K562 (cell line): ENCODE results near the gene QKI. TPM values are rescaled to one million over a fixed set of nuclear protein-coding genes. Genes with fewer than 3 reads are reported as not detected.

ENCODE experiments used
- ARNT ChIP-seq, 2 experiments: fragments of 450-650 bp; IDR thresholded peaks; 2 replicates each; pipeline ENCODE4 v1.6.1; 2016; ENCODE audit warnings: mild to moderate bottlenecking in 1 of 2
- ATF2 ChIP-seq: sonication (generic); formaldehyde crosslinking; IDR thresholded peaks from 2 replicates; pipeline ENCODE4 v1.8.1; 2022; ENCODE audit warnings: missing genetic modification reagents
- BDP1 ChIP-seq: IDR thresholded peaks from 3 replicates; pipeline ENCODE4 v1.6.1; 2011; ENCODE audit not compliant: insufficient read length, insufficient read depth
- GATAD2A ChIP-seq: fragments of 450-650 bp; IDR thresholded peaks from 2 replicates; pipeline ENCODE4 v1.6.1; 2017
- KLF6 ChIP-seq: fragments of 250-450 bp; sonication (Bioruptor Pico); IDR thresholded peaks from 2 replicates; pipeline ENCODE4 v1.4.0; 2020; ENCODE audit warnings: mild to moderate bottlenecking, moderate library complexity, borderline replicate concordance
- LCOR ChIP-seq: sonication (generic); formaldehyde crosslinking; IDR thresholded peaks from 2 replicates; pipeline ENCODE4 v1.8.0; 2022; ENCODE audit warnings: mild to moderate bottlenecking, missing genetic modification reagents
- MAZ ChIP-seq, 2 experiments: fragments of 450-650 bp in 1 of 2; sonication (generic) in 1 of 2; formaldehyde crosslinking; IDR thresholded peaks in 1 of 2; conservative IDR thresholded peaks in 1 of 2; 2 replicates each; pipeline versions ENCODE4 v1.4.0 to v1.5.0; 2020; ENCODE audit warnings: mild to moderate bottlenecking in 1 of 2, missing genetic modification reagents in 1 of 2
- NCOA2 ChIP-seq, 2 experiments: fragments of 450-650 bp; IDR thresholded peaks; 2 replicates each; pipeline ENCODE4 v1.6.1; 2018; ENCODE audit warnings: mild to moderate bottlenecking in 2 of 2, moderate library complexity in 1 of 2; ENCODE audit not compliant: partially characterized antibody in 2 of 2
- NR2F6 ChIP-seq: fragments of 450-650 bp; formaldehyde crosslinking; IDR thresholded peaks from 2 replicates; pipeline ENCODE4 v1.4.0; 2020; ENCODE audit warnings: mild to moderate bottlenecking
- POLR2AphosphoS5 ChIP-seq: IDR thresholded peaks from 2 replicates; pipeline ENCODE4 v1.6.1; 2011; ENCODE audit warnings: mild to moderate bottlenecking, low read depth, low read length, moderate library complexity; ENCODE audit not compliant: control insufficient read depth, insufficient read depth
- RBBP5 ChIP-seq: fragments of 200-600 bp; sonication (generic); IDR thresholded peaks from 2 replicates; pipeline ENCODE4 v1.6.1; 2012; ENCODE audit warnings: borderline replicate concordance, mild to moderate bottlenecking, low read length, control low read depth, inconsistent platforms; ENCODE audit not compliant: insufficient read depth, poor library complexity, severe bottlenecking
- RERE ChIP-seq: sonication (generic); formaldehyde crosslinking; IDR thresholded peaks from 2 replicates; pipeline ENCODE4 v1.8.0; 2023; ENCODE audit warnings: missing genetic modification reagents, mild to moderate bottlenecking, borderline replicate concordance
- SMARCA5 ChIP-seq: fragments of 450-650 bp; IDR thresholded peaks from 2 replicates; pipeline ENCODE4 v1.6.1; 2016
- TAF7 ChIP-seq: fragments of 450-650 bp; IDR thresholded peaks from 2 replicates; pipeline ENCODE4 v1.6.1; 2016; ENCODE audit warnings: missing genetic modification characterization, missing compliant biosample characterization
- TFAP4 ChIP-seq: sonication (generic); formaldehyde crosslinking; IDR thresholded peaks from 2 replicates; pipeline ENCODE4 v1.8.0; 2022; ENCODE audit warnings: missing genetic modification reagents, mild to moderate bottlenecking, moderate library complexity, borderline replicate concordance
- THRAP3 ChIP-seq: fragments of 450-650 bp; IDR thresholded peaks from 2 replicates; pipeline ENCODE4 v1.6.1; 2016; ENCODE audit warnings: mild to moderate bottlenecking, inconsistent platforms, borderline replicate concordance
- ZBTB43 ChIP-seq: sonication (generic); formaldehyde crosslinking; IDR thresholded peaks from 2 replicates; pipeline ENCODE4 v1.8.0; 2023; ENCODE audit warnings: mild to moderate bottlenecking, missing genetic modification reagents
- ZNF507 ChIP-seq: conservative IDR thresholded peaks from 2 replicates; pipeline ENCODE4 v1.6.1; 2017; ENCODE audit warnings: missing genetic modification characterization, missing compliant biosample characterization
- ZNF551 ChIP-seq: fragments of 250-450 bp; sonication (Bioruptor Pico); IDR thresholded peaks from 2 replicates; pipeline ENCODE4 v1.5.0; 2021; ENCODE audit warnings: mild to moderate bottlenecking, moderate library complexity
- polyA plus RNA-seq, 8 experiments: library from polyadenylated mRNA; depleted of rRNA in 4 of 8; stranded (reverse) in 5 of 8; unstranded in 3 of 8; fragments of >200 nt; fragmentation: Nextera tagmentation in 2 of 8; fragmentation: Illumina TruSeq in 1 of 8; extraction: Ambion mirVana in 2 of 8; extraction: Trizol in 1 of 8; gene quantifications; 2 replicates each; pipeline versions ENCODE4 v1.2.1 to v1.2.3, GENCODE V29; 2011 to 2014; ENCODE audit warnings: inconsistent platforms in 1 of 8, missing spikeins in 1 of 8
- total RNA-seq, 7 experiments: library from RNA; depleted of rRNA in 6 of 7; stranded (reverse); fragments of >200 nt in 6 of 7; fragmentation: Illumina TruSeq in 2 of 7; extraction: Trizol in 2 of 7; gene quantifications; 2 replicates each; pipeline versions ENCODE4 v1.2.1 to v1.2.3, GENCODE V29; 2011 to 2021; ENCODE audit warnings: low replicate concordance in 1 of 7

QKI gene
- total and polyA plus RNA-seq, 9 of the 15 experiments (the other 6 are each of a cell fraction or from before 2014, with no cell fraction given): 20.4 to 215 (median 123) TPM

- TF ChIP-seq ATF2 (CRISPR knock-in tag) (no peak), ZNF507 (tag) (no peak), KLF6 (CRISPR knock-in tag) (no peak), TAF7 (tag) (no peak), ZBTB43 (CRISPR knock-in tag) (no peak), RERE (CRISPR knock-in tag) (no peak), TFAP4 (CRISPR knock-in tag) (no peak; the same call in 1 of the 2 replicates), ARNT (IDR thresholded peaks at IDR 0.05) (peak; percentile 28 to 56; a peak in 1 of 4 replicates), SMARCA5 (no peak), GATAD2A (no peak), MAZ (CRISPR knock-in tag; conservative IDR thresholded peaks at IDR 0.05 in 1 of 2, IDR thresholded peaks at IDR 0.05 in 1 of 2) (peak in 1 of 2 experiments; percentile 59; a peak in 1 of 4 replicates), NCOA2 (IDR thresholded peaks at IDR 0.05; ENCODE audit: partially characterized antibody in 2 of 2) (peak in 1 of 2 experiments; percentile 43), RBBP5 (no peak), NR2F6 (no peak), LCOR (CRISPR knock-in tag) (no peak), BDP1 (no peak), POLR2AphosphoS5 (peak; percentile 84), THRAP3 (0 out of 2 replicates have a peak, but pooled peaks have one; percentile 18), ZNF551 (CRISPR knock-in tag) (no peak)
These were observed 158.1 kb downstream of the QKI start (continued) for GRCh38 chr6:163572612-163573011.
